KOPT-K1 (cell line): Measurements from ENCODE around the gene NFAT5.
"Not testable (repeated sequence)": the region's sequence is repeated elsewhere in the genome, so short reads cannot be mapped to it uniquely, and the experiment has no call there.

Experiments
- H3K27ac ChIP-seq: fragments of 200-600 bp; sonication (generic); 2 replicates; pipeline ENCODE4 v1.5.1; 2016; ENCODE audit warnings: antibody characterized with exemption, mild to moderate bottlenecking, low read depth, low read length; ENCODE audit not compliant: poor library complexity, severe bottlenecking
- H3K36me3 ChIP-seq: fragments of 200-600 bp; sonication (generic); 2 replicates; pipeline ENCODE4 v1.5.1; 2017; ENCODE audit warnings: antibody characterized with exemption, mild to moderate bottlenecking, low read length, moderate library complexity; ENCODE audit not compliant: insufficient read depth
- H3K9me3 ChIP-seq: fragments of 200-600 bp; sonication (generic); 2 replicates; pipeline ENCODE4 v1.5.1; 2017; ENCODE audit warnings: antibody characterized with exemption, low read length, mild to moderate bottlenecking; ENCODE audit not compliant: insufficient read depth, poor library complexity, severe bottlenecking

NFAT5 gene

DNA sequence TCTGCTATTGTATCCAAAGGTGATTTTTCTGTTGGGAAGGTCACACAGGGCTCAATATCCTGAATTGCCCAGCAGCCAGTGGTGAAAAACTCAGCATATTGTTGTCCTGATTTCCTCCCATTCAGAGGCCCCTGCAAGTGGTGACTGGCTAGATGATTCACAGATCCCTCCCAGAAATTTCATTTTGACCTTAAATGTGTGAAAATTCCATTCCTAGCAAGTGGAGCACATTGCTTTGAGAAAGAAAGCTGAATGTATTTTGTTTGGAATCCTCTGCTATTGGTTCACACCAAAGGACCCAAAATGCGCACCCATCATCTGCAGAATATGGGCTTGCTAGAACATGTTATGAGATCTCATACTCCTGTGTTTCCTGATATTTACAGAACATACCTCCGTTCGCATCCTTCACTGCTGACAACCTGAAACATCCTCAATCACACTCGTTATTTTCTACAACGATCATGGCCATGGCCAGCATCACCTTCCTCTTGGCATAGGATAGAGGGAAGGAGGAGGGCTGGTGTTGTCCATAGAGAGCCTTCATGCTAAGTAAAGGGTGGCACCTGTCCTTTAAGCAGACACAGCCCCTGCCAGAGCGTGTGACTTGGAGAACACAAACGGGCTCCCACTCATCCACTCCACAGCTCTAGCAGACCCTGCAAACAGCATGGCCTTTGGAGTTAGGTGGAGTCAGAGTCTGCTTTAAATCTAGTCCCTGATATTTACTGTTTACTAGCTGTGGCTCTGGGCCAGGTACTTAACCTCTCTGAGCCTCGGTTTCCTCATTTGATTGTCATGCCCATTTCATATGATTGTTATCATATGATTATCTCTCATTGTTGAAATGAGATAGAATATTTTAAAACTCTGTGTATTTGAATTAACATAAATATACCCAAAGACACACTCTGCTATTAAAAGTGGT is 30.4 kb upstream of the NFAT5 start:
- no peaks in the 10 kb centered on the region for H3K9me3 ChIP-seq
- no peaks in the 10 kb centered on the region for H3K36me3 ChIP-seq
- H3K27ac ChIP-seq, result no peak overlapping the region

- H3K9me3 ChIP-seq, result no peaks in the 10 kb centered on the region
- H3K36me3 ChIP-seq, result no peaks in the 10 kb centered on the region
- H3K27ac ChIP-seq, result no peak overlapping the region
These were observed 28.1 kb upstream of the NFAT5 start for GRCh38 chr16:69537706-69538080.

GRCh38 chr16:69538808-69539207 is 27.0 kb upstream of the NFAT5 start:
- Histone ChIP-seq H3K9me3 (no peaks in the 10 kb centered on the region), H3K36me3 (no peaks in the 10 kb centered on the region), H3K27ac (no peak overlapping the region)

DNA sequence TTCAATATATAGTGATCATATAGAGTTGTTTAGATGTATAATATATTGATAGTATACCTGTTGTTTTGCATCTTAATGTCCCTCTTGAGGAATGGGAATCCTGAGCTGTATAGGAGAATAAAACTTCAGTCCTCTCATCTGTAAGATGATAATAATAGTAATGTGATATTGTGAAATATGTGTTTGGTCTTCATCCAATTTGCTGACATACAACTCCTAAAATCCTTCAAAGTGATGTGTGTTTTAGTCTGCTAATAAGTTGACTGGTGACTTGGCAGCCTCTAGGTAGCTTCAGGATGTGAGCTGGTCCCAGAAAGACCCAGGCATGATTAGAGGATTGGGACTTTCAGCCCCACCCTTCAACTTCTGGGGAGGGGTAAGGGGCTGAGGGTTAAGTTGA is 22.8 kb upstream of the NFAT5 start:
- H3K36me3 ChIP-seq, result no peaks in the 10 kb centered on the region
- no peaks in the 10 kb centered on the region for H3K9me3 ChIP-seq
- H3K27ac ChIP-seq, result no peak overlapping the region

- no peaks in the 10 kb centered on the region for H3K9me3 ChIP-seq
- no peak overlapping the region for H3K27ac ChIP-seq
- no peaks in the 10 kb centered on the region for H3K36me3 ChIP-seq
These were observed 21.7 kb upstream of the NFAT5 start for GRCh38 chr16:69544088-69544487.

- not testable (repeated sequence) for H3K27ac ChIP-seq, H3K36me3 ChIP-seq, H3K9me3 ChIP-seq
These were observed 19.1 kb upstream of the NFAT5 start for GRCh38 chr16:69546663-69547062.

DNA sequence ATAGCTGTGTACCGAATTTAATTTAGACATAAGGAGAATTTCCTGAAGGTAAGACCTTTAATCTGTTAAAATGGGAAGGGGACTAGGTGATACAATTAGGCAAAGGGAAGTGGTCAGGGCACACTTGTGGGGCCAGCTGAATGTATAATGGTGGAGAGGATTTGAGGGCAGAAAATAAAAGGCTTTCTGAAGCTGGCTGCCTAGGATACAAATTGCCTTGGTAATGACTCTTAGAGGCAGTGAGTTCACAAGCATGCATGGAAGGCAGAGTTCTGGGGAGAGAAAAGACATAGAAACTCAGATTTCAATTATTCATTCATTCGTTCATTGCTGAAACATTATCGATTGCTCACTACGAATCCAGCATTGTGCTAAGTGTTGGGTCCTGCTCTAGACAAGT is 12.4 kb upstream of the NFAT5 start:
- H3K36me3 ChIP-seq, result no peaks in the 10 kb centered on the region
- no peaks in the 10 kb centered on the region for H3K9me3 ChIP-seq
- no peak overlapping the region for H3K27ac ChIP-seq

- no peaks in the 10 kb centered on the region for H3K9me3 ChIP-seq
- no peak overlapping the region for H3K27ac ChIP-seq
- no peaks in the 10 kb centered on the region for H3K36me3 ChIP-seq
These were observed 11.3 kb upstream of the NFAT5 start for GRCh38 chr16:69554495-69554894.

DNA sequence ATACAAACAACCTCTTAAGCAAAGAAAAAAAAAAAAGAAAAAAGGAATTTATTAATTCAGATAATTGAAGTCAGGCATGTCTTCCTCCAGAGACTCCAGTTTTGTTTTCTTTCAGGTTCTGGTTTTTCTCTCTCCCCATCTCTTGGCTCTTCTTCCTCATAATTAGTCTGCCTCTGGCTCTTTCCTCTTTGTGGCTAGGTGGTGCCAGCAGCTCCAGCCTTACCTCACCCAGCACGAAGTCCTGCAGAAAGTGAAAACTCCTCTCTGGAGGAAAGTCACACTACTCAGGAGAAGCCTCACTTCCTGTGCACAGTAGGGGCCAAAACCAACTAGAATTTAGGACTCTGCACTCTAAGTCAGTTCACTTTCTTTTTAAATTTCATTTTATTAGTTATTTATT is 10.3 kb upstream of the NFAT5 start:
- Histone ChIP-seq H3K27ac (no peak overlapping the region), H3K36me3 (no peaks in the 10 kb centered on the region), H3K9me3 (no peaks in the 10 kb centered on the region)

GRCh38 chr16:69555867-69556266 is 9.9 kb upstream of the NFAT5 start:
- Histone ChIP-seq H3K9me3 (no peaks in the 10 kb centered on the region), H3K27ac (no peak overlapping the region), H3K36me3 (no peaks in the 10 kb centered on the region)

DNA sequence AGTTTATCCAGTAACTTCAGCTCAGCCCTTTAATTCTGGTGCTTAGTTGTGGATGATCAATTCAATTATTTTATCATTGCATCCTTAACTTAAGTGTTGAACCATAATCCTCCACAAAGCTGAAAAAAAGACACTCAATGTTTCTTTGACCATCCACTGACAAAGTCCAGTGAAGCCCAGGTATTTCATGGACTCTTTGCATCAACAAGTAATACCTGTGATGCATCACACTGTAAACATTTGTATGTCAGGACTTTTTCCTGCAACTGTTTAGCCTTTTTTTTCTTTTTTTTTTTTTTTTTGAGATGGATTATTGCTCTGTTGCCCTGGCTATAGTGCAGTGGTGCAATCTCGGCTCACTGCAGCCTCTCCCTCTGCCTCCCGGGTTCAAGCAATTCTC is 6.6 kb upstream of the NFAT5 start:
- H3K36me3 ChIP-seq, result no peaks in the 10 kb centered on the region
- H3K9me3 ChIP-seq, result no peaks in the 10 kb centered on the region
- H3K27ac ChIP-seq, result no peak overlapping the region

DNA sequence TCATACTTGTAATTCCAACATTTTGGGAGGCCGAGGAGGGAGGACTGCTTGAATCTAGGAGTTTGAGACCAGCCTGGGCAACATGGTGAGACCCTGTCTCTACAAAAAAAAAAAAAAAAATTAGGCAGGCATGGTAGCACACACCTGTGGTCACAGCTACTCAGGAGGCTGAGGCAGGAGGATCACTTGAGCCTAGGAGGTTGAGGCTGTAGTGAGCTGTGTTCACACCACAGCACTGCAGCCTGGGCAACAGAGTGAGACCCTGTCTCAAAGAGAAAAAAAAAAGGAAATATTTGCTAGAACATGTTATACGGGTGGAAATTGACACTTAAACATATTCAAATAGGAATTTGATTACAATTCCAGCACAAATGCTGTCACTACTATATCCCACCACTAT is 4.4 kb upstream of the NFAT5 start:
- not testable (repeated sequence) for H3K9me3 ChIP-seq, H3K27ac ChIP-seq, H3K36me3 ChIP-seq

DNA sequence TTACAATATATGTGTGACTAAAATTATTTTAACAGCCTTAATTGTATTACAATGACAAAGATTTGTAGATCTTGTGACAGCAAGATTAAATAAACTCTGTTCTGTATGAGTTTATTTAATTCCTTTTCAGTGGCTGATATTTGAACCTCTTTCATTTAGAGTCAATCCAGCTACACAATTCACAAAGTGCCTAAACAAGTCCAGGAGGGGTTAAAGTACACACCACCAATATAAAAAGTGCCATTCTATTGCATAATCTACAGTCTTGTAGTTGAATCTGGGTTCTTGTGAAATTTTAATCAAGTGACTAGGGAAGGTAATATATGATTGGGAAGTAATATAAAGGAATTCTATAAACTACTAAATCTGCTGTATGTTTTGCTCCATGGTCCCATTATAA is 3.9 kb upstream of the NFAT5 start:
- Histone ChIP-seq H3K9me3 (no peaks in the 10 kb centered on the region), H3K27ac (no peak overlapping the region), H3K36me3 (no peaks in the 10 kb centered on the region)

DNA sequence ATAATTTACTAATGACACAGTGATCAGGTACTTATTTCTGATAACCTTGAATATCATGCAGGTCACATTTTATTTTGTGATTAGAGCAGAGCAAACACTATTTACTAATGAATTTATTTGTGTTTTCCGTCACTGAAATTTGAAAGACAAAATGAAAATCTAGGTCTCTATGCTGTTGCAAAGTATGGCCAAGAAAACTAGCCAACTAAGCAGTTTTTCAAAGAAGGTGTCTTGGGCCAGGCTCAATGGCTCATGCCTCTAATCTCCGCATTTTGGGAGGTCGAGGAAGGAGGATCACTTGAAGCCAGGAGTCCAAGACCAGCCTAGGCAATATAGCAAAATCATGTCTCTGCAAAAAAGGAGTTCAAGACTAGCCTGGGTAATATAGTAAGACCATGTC is 3.0 kb upstream of the NFAT5 start:
- Histone ChIP-seq H3K9me3 (no peaks in the 10 kb centered on the region), H3K36me3 (no peaks in the 10 kb centered on the region), H3K27ac (no peak overlapping the region)

DNA sequence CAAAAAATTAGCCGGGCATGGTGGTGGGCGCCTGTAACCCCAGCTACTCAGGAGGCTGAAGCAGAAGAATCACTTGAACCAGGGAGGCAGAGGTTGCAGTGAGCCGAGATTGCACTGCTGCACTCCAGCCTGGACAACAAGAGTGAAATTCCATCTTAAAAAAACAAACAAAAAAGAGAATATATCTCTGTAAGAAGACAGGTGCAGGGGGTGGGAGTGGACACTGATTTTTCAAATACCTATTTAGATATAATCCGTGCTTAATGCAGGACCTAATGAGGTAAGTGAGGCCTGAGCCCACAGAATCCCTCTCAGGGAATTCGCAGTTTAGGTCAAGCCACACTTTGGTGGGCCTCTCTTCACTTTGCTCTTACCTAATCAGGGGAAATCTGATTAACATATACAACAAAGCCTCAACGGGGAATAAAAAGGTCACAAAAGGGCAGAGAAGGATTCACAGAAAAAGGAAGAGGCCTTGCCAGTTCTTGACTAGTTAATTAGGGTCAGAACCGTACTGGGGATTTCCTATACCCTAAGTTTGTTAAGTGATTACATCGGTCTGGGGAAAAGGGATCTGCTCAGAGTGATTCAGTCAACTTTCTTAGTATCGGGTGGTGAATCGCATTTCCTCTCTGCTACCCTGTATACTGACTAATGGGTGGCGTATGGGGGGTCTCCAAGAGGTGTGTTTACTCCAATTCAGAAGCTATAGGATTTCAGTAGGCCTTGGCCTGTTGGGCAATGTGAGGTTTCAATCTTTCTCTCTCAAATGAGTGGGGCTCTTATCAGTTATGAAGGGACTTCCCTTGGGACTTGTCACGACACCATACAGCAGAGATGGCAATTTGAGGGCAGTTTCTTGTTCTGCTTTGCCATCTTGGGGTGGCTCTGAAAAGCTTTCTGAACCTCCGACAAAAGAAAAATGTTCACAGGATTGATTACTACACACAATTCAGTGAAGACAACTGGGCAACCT is 1.9 kb upstream of the NFAT5 start:
- H3K9me3 ChIP-seq, result no peaks in the 10 kb centered on the region
- H3K36me3 ChIP-seq, result no peaks in the 10 kb centered on the region
- H3K27ac ChIP-seq, result peak overlapping the region; percentile 35
